NCI-H146 treated with DMSO at 0.1 percent for 48 hours (cell line): ENCODE results near the gene ZBTB7C.

ENCODE experiments used
- DNase-seq: peaks from one replicate; lab custom pipeline; 2025; ENCODE audit not compliant: unreplicated experiment; lab: John Stamatoyannopoulos, UW

ZBTB7C gene

DNA sequence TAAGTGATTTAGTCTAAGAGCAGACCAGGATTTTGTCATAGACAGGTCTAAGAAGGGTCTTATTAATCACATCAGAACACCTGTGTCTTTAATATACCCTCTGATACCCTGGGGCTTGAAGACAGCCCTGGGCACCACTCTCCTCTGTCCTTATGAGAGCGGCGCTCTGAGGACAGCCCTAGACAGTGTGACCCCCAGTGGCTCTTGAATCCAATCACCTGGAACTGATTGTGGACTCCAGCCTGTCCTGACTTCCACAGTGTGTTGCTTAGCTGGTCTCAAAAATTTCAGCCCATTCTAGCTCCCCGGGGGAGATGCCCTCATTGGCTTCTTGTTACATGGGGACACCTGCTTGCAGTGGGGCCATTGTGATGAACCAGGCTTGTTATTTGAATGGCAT lies 282.9 kb downstream of the ZBTB7C start:
- DNase-seq, result no peak

DNA sequence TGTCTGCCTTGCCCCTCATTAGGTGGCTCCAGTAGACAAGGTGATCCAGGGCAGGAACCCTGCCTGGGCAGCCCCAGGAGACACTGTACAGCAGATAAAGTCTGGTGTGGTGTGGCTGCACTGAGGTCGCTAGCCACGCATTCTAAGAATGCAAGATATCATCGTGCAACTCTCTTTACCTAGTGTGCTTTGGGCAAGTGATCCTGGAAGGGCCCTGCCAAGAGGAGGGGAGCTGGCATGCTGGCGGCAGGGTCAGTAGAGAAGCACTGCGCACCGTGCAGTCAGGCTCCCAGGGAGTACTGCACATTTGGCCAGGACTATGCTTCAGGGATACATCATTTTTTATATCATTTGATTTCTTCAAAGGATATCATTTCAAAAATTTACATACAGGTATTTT lies 283.5 kb downstream of the ZBTB7C start:
- no peak for DNase-seq

DNA sequence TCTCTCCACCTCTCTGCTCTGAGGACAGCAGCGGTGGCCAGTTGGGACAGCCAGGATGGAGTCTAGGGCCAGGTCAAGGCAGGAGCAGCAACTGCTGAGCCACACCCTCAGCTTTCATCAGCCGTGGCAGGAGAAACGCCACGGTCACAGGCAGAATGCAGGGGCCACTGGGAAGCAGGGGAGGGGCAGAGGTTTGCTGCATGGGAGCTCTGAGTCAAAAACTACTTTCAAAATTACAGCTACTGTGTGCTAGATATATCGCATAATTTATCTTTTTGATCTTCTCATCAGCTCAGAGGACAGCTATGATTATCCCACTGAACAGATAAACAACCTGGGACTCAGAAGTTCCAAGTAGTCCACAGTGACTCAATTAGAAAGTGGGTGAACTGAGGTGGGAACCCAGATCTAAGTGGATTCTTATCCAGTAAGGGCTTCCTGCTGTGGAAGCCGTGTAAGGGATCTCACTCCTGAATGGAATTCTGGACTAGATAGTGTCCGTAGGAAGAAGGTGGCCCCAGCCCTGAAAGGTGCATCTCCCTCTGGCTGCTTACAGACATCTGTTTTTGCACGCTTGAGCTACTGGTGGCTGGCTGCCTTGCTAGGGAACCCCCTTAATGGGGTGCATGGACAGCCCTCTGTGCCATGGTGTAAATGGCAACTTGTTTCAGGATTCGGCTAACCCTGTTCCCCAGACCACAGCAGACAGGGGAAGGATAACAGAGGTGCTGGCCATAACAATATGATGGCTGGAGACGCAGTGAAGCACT lies 284.1 kb downstream of the ZBTB7C start:
- DNase-seq, result no peak

DNA sequence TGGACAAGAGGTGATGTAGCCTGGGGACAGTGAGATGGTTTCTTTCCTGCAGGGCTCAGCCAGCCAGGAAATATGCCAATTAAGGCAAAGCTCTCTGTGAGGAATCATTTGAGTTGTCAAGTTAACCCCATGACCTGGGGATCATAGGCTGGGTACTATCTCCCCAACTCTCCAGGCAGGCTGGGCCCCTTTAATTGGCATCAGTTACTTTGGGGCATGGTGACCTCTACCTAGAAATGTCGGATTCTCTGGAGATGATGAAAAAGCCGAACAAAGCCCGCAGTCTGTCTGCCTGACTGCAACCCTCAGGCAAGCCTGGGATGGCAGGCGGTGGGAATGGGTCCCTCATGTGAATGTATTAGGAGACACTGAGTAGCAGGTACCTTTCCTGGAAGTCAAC lies 285.2 kb downstream of the ZBTB7C start:
- no peak for DNase-seq

DNA sequence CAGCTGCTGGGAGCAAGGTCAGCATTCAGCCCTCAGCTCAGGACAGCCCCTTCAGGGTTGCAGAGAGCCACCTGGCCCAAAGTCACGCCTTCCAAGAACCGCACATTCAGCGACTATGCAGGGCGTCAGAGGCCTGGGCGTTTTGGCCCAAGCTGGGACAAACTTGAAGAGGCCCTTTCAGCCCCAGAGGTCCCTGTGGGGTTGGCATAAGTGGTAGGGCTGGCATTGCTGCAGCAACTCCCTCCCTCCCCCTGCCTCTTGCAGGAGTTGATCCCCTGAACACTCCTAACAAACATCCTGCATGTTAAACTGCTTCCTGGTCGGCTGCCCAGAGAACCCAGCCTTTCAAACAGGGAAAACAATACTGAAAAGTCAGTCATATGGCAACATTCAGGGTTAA lies 285.9 kb downstream of the ZBTB7C start:
- DNase-seq, result no peak

DNA sequence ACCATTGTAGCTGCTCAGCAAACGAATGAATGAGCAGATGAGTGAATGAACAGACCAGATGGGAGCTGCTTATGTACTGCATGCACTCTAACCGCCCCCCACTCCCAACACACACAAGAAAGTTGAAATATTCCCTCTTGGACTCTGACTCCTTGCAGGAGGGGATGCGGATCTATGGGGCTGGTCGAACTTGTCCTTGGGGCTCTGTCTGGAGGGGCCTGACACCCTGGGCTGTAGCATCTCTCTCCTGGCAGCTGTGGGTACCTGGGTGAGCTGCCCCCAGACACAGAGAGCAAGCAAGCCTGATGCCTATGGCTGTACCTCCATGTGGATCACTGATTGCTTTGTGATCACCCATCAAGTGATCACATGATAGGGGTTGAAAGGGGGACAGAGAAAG lies 286.4 kb downstream of the ZBTB7C start:
- no peak for DNase-seq

DNA sequence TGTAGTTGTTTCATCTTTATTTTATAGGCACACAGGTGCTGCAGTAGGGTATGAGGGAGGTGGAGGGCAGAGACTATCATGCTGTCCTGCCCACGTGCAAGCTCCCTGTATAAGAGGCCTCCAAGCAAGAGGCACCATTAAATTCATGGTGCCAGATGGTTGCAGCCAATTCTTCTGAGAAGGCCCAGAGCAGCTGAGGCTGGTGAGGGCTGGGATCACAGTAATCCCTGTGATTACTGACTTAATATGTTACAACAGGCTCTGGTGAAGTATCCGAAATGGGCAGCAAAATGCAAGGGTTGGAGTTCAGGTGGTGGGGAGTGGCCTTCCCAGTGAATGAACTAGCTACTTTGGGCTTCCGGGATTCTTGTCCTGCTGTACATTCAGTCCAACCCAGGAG lies 286.8 kb downstream of the ZBTB7C start:
- no peak for DNase-seq

DNA sequence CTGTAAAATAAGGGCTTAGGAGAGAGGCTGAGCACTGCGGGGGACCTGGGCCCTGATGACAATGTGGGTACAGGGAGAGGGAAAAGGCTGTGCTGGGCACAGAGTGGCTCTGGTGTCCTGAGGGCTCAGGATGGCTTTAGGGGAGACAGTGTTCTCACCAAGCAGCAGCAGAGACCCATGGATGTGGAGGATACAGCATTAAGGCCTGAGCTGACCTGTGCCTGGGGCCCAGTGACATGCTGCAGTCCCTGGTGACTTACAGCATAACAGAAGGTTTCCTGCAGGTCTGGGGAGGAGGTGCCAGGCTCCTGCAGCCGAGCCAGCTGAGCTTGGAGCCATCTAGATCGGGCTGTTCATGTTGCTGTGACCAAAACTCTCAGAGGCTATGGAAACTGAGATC lies 287.4 kb downstream of the ZBTB7C start:
- no peak for DNase-seq

DNA sequence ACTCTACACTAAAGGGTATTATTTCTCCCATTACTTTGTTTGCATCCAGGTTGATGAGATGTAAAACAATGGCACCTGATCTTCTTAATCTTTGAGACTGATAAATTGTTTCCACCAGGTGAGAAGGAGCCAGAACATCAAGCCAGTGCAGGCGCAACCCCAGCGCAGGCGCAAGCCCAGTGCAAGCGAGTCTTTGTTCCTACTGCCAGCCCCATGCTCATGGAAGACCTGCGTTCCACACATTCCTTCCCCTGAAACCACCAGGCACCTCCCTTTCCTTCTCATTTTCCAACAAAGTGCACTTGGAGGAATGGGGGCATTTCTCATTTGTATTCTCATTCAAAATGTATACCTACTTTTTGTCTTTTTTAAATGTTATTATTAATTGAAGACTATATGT lies 290.0 kb downstream of the ZBTB7C start:
- no peak for DNase-seq

DNA sequence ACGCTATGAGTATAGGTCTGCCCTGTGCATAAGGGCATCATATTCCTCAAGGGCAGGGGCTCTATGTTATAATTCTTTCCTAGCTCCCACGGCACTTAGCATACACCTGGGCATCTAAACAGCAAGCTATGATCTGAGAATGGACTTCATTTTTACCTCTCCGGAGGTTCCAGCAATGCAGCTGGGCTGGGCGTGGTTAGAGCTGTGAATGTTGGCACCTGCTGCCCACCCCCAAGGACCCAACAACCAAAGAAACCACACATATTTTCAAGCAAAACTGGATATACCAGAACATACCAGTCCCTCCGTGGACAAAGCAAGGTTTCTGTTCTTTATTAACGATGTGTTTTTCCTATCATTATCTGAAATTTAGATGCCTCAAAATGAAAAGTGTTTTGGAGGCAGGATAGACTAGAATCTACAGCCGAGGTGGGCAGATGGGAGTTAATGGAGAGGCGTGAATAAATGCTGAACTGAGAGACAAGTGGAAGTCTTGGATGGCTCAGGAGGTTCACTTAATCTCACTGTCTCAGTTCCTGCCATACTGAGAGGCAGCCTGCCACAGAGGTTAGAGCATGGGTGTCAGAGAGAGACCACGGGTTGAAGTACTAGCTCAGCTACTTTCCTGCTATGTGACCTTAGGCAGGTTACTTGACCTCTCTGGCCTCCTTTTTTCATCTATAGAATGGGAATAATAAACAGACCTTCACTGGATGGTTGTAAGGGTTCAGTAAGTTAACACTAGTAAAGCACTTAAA lies 292.1 kb downstream of the ZBTB7C start:
- no peak for DNase-seq

DNA sequence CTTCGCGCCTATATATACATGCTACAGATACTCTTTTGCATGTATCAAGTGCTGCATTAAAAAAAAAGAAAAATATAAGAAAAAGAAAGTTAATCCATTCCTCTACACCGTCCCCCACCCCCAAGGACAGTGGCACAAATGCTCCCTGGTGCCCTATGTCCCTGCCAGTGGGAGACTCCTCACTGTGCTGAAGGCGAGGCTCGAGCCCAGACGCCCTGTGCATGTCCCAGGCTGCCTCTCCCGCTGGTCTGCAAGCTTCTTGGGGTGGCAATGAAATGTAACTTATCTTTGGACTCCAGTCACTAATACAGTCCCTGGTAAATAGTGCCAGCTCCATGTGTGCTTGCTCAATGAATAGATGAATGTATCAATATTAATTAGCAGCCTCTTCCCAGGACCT lies 293.2 kb downstream of the ZBTB7C start:
- DNase-seq, result no peak

DNA sequence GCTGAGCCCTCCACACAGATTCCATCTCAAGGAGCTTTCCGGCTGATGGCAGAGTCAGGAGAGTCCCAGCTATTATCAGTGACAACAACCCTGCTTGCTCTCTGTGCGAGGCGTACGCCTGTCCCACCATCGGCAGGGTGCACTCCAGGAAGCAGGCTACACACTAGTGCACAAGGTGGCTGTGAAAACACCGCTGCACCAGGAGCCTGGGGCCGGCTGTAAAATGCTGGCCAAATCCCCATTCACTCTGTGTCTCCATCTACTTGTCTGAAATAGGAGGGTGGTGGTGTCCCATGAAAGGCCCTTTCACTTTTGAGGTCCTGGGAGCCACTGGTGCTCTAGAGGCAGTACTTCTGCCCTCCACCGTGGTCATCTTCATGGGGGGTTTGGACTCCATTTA lies 295.5 kb downstream of the ZBTB7C start:
- no peak for DNase-seq

DNA sequence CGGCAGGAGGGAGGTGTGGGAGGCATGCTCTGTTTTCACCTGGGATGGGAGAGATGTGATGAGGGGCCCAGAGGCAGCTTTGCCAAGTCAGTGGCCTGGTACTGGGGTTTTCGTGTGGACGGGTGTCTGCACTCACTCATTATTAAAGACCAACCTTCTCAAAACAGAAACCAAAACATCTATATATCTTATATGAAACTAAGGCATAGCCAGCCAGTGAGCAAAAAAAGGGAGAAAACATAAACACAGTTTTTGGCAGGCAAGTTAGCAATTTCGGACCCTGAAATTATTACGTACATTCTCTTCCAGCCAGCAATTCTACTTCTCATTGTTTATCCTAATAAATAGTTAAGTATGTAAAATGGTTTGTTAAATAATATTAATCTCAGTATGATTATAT lies 297.6 kb downstream of the ZBTB7C start:
- DNase-seq, result no peak

DNA sequence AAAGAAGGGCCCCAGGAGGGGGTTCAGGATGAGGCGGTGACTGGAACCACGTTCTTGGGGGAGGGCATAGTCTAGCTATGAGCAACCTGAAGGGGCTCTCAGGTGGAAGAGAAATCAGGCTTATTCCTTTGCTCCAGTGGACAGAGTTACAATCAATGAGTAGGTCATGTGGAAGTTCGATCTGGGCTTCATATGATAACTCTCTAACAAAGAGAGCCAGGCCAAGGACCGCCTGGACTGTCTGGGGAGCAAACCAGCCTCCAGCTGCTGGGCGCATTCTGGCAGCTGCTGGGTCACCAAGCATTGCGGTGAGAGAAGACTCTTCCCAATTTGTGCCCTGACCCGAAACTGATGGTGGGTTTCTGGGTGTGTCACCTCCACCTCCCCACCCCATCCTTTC lies 298.4 kb downstream of the ZBTB7C start:
- DNase-seq, result no peak

DNA sequence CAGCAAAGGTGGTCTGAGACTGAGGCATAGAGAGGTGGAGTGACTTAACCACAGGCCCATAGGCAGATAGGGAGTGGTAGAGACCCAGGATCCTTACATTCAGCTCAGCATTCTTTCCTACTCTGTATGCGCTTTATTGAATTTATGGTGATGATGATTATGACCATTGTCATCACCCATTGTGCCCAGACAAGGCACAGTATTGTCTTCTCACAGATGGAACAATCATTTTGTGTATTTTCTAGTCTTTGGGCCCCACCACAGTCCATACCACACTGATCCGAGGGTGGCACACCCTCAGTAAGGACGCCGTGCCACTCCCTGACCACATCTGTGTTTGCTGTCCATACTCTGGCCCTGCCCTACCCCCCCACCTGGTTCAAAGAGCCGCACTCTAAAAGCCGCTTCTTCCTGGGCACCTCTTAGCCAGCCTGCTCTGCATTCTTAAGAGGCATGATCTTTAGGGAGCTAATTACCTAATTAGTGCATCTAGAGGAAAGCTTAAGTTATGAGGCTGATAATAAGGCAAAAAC lies 299.2 kb downstream of the ZBTB7C start:
- no peak for DNase-seq

DNA sequence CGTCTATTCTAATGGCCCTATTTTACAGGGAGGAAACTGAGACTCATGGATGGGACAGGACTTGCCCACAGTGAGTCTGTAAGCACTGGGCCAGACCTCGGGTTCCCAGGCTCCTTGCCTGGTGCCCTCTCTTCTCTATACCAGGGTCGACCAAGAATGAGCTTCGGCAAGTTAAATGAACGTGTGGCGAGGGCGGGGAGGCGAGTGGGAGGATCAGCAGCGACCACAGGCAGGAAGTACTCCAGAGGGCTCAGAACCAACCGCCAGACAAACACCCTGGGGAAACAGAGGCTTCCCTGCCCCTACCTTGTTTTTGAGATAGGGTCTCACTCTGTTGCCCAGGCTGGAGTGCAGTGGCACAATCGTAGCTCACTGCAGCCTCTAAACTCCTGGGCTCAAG lies 301.0 kb downstream of the ZBTB7C start:
- DNase-seq, result no peak

DNA sequence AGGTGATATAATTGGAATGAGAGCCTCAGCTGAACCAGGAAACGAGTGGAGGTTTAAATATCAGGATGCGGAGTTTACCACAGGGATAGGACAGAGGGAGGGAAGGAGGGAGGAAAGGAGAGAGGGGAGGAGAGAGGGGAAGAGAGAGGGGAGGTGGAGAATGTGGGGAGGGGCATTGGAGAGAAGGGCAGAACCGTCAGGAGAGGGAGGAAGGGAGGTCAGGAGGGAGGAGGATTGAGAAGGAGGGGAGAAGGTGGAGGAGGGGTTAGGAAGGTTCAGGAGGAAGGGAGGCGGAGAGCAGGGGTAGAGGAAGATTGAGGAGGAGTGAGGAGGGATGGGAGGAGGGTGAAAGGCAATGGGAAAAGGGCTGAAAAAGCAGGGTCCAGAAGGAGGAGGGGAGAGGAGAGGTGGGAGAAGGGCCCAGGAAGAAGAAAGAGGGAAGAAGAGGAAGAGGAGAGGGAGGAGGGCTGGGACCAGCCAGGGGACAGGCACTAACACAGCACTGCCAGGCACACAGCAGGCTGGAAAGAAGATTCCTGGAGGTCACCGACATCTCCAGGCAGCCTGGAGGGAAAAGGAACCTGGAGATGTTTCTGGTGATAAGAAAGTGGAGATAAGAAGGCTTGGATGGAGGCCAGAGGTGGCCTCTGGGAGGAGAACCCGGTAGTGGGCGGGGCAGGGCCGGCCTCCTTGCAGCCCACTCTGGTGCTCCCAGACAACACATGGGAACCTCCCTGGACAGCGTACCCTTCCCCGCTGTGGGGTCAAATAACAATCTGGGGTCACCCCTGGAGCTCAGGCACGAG lies 302.0 kb downstream of the ZBTB7C start:
- DNase-seq, result no peak

DNA sequence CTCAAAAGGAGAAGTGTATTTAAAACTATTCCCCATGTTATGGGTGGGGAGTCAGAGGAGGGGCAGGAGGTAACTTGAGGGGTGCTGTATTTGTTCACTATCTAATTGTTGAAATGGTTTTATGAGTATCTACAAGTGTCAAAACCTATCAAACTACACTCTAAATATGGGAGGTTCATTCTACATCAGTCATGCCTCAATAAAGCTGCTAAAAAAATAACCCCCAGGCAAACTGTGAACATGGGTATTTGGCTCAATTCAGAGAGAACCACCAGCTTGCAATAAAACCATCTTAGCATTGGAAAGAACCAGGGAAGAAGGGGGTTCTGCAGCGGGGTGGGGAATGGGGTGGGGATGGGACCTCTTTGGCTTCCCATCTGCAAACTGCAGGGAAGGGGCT lies 302.7 kb downstream of the ZBTB7C start:
- DNase-seq, result no peak

DNA sequence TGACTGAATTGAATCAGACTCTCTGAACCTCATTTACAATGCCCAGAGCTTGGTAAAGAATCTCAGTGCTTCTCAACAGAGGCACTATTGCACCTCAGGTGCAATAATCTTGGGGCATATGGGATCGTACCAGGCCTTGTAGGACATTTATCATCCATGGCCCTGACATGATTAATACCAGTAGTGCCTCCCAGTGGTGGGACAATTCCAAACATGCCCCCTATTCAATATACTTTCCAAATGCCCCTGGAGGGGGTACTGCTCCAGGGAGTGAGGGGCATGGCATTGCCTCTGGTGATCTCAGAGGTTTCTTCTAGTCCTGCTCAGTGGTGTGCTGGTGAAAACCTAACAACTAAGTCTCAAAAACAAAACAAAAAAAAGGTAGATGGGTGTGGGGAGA lies 303.9 kb downstream of the ZBTB7C start:
- no peak for DNase-seq

DNA sequence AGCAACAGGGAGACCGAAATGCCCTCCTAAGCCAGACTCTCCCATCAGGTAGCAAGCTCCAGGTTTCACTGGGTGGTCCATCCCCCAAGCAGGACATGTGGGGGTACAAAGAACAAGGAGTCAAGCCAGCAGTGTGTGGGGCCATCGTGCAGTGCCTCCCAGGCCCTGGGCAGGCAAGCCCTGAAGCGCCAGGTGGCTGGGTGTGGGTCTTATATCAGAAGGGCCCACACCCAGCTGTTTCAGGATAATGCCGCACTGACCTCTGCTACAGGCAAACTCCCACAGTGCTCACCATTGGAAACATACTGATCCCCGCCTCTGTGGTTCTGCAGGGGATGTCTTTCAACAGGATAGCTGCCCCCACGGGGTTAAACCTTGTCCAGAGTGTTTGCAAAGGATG lies 304.5 kb downstream of the ZBTB7C start:
- no peak for DNase-seq

DNA sequence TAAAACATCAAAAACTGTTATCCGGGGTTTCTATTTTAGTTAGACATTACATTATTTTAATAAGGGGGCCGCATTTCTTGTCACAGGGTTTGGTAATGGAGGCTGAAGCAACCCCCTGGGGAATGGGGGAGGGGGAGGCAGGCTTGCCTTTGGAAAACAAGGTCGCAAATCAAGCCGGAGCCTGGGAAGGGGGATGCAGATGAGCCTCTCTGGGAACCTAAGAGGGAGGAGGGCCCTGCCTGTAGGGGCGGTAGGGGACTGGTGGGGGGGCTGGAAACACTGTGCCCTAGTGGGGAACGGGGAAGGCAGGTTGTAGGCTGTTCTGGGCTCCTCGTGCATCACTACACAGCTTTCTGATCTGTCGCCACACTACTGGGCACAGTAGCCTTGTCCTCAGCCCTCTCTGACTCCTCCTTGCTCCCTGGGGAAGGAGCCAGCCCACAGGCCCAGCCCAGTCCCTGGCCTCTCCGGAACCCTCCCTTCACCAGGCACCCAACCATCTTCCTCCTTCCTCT lies 308.5 kb downstream of the ZBTB7C start:
- DNase-seq, result no peak
